ENCODE data around the gene EEF2KMT. TPM values are rescaled to one million over a fixed set of nuclear protein-coding genes. Genes with fewer than 3 reads are reported as not detected.
"Not testable (repeated sequence)": the region's sequence is repeated elsewhere in the genome, so short reads cannot be mapped to it uniquely, and the experiment has no call there.

The EEF2KMT gene
- total RNA-seq, 2 experiments from 2014 or later: 11.5 to 18.5 TPM

GRCh38 chr16:5097061-5097469, 530 bp downstream of the EEF2KMT start:
- H3K4me3 ChIP-seq (ENCODE audit: low read depth, low read length, poor library complexity, severe bottlenecking): peak overlapping the region; percentile 92
- peak; percentile 46 for DNase-seq (ENCODE audit: low spot score)
- peak overlapping the region; percentile 96 for H3K4me2 ChIP-seq (ENCODE audit: low read length)
- H4K20me1 ChIP-seq (ENCODE audit: insufficient read depth, low read length); POLR2A ChIA-PET; CTCF ChIA-PET (ENCODE audit: unreplicated experiment); H3K27ac ChIP-seq (ENCODE audit: low read depth, low read length, poor library complexity, severe bottlenecking); H3K36me3 ChIP-seq (ENCODE audit: insufficient read depth, low read length); H3K9me3 ChIP-seq (ENCODE audit: low read length); H3K4me1 ChIP-seq (ENCODE audit: insufficient read depth, low read length, poor library complexity, severe bottlenecking); H3K9me2 ChIP-seq (ENCODE audit: insufficient read depth, low read length); H3K79me2 ChIP-seq (ENCODE audit: insufficient read depth, low read depth, low read length): not testable (repeated sequence)
- intact Hi-C loops (cut with micrococcal nuclease; ENCODE audit: unreplicated experiment): loop anchor here (2.0 kb wide), 1 partner anchor 26 kb away; the partner anchor contains the start of gene ALG1
- peak overlapping the region; percentile 91 for H2AFZ ChIP-seq (ENCODE audit: low read length)
- TSS peak; percentile 78 for BruUV-seq (replicated peaks)

GRCh38 chr16:5096437-5097060, 1.0 kb downstream of the EEF2KMT start:
- CTCF ChIA-PET (ENCODE audit: unreplicated experiment); DNase-seq (ENCODE audit: low spot score); H3K4me1 ChIP-seq (ENCODE audit: insufficient read depth, low read length, poor library complexity, severe bottlenecking); H4K20me1 ChIP-seq (ENCODE audit: insufficient read depth, low read length); H3K27ac ChIP-seq (ENCODE audit: low read depth, low read length, poor library complexity, severe bottlenecking); H3K9me3 ChIP-seq (ENCODE audit: low read length); H3K9me2 ChIP-seq (ENCODE audit: insufficient read depth, low read length); H2AFZ ChIP-seq (ENCODE audit: low read length); H3K36me3 ChIP-seq (ENCODE audit: insufficient read depth, low read length); H3K79me2 ChIP-seq (ENCODE audit: insufficient read depth, low read depth, low read length); BruUV-seq (replicated peaks); POLR2A ChIA-PET: not testable (repeated sequence)
- Histone ChIP-seq H3K4me2 (ENCODE audit: low read length) (peak overlapping the region; percentile 96), H3K4me3 (ENCODE audit: low read depth, low read length, poor library complexity, severe bottlenecking) (peak overlapping the region; percentile 92)
- intact Hi-C loops (cut with micrococcal nuclease; ENCODE audit: unreplicated experiment): loop anchor here (2.0 kb wide), 1 partner anchor 26 kb away; the partner anchor contains the start of gene ALG1

GRCh38 chr16:5095145-5095830, 2.3 kb downstream of the EEF2KMT start:
- H3K9me3 ChIP-seq (ENCODE audit: low read length); BruUV-seq (replicated peaks); CTCF ChIA-PET (ENCODE audit: unreplicated experiment); H3K4me2 ChIP-seq (ENCODE audit: low read length); intact Hi-C loops (cut with micrococcal nuclease; ENCODE audit: unreplicated experiment); H3K27ac ChIP-seq (ENCODE audit: low read depth, low read length, poor library complexity, severe bottlenecking); H3K36me3 ChIP-seq (ENCODE audit: insufficient read depth, low read length); H3K4me1 ChIP-seq (ENCODE audit: insufficient read depth, low read length, poor library complexity, severe bottlenecking); H2AFZ ChIP-seq (ENCODE audit: low read length); POLR2A ChIA-PET; H3K4me3 ChIP-seq (ENCODE audit: low read depth, low read length, poor library complexity, severe bottlenecking); H3K79me2 ChIP-seq (ENCODE audit: insufficient read depth, low read depth, low read length); H3K9me2 ChIP-seq (ENCODE audit: insufficient read depth, low read length); H4K20me1 ChIP-seq (ENCODE audit: insufficient read depth, low read length); DNase-seq (ENCODE audit: low spot score): not testable (repeated sequence)

- H3K4me2 ChIP-seq (ENCODE audit: low read length); H3K27ac ChIP-seq (ENCODE audit: low read depth, low read length, poor library complexity, severe bottlenecking); H3K4me3 ChIP-seq (ENCODE audit: low read depth, low read length, poor library complexity, severe bottlenecking); H3K79me2 ChIP-seq (ENCODE audit: insufficient read depth, low read depth, low read length); intact Hi-C loops (cut with micrococcal nuclease; ENCODE audit: unreplicated experiment); POLR2A ChIA-PET; H3K36me3 ChIP-seq (ENCODE audit: insufficient read depth, low read length); H3K4me1 ChIP-seq (ENCODE audit: insufficient read depth, low read length, poor library complexity, severe bottlenecking); H4K20me1 ChIP-seq (ENCODE audit: insufficient read depth, low read length); H3K9me3 ChIP-seq (ENCODE audit: low read length); BruUV-seq (replicated peaks); DNase-seq (ENCODE audit: low spot score); H2AFZ ChIP-seq (ENCODE audit: low read length); CTCF ChIA-PET (ENCODE audit: unreplicated experiment); H3K9me2 ChIP-seq (ENCODE audit: insufficient read depth, low read length): not testable (repeated sequence)
These were observed 3.8 kb downstream of the EEF2KMT start for GRCh38 chr16:5093746-5094145.

- BruUV-seq (replicated peaks); H2AFZ ChIP-seq (ENCODE audit: low read length); intact Hi-C loops (cut with micrococcal nuclease; ENCODE audit: unreplicated experiment); H3K79me2 ChIP-seq (ENCODE audit: insufficient read depth, low read depth, low read length); CTCF ChIA-PET (ENCODE audit: unreplicated experiment); H3K27ac ChIP-seq (ENCODE audit: low read depth, low read length, poor library complexity, severe bottlenecking); DNase-seq (ENCODE audit: low spot score); H3K4me2 ChIP-seq (ENCODE audit: low read length); H3K9me3 ChIP-seq (ENCODE audit: low read length); H3K4me1 ChIP-seq (ENCODE audit: insufficient read depth, low read length, poor library complexity, severe bottlenecking); H3K9me2 ChIP-seq (ENCODE audit: insufficient read depth, low read length); H4K20me1 ChIP-seq (ENCODE audit: insufficient read depth, low read length); H3K4me3 ChIP-seq (ENCODE audit: low read depth, low read length, poor library complexity, severe bottlenecking); H3K36me3 ChIP-seq (ENCODE audit: insufficient read depth, low read length): not testable (repeated sequence)
- POLR2A ChIA-PET: interaction anchor here (1.2 kb wide), 1 partner anchor 60 kb away, joined by 3 read pairs; no protein-coding TSS in a partner anchor
These were observed 4.5 kb downstream of the EEF2KMT start for GRCh38 chr16:5093081-5093480.

- BruUV-seq (replicated peaks); H3K36me3 ChIP-seq (ENCODE audit: insufficient read depth, low read length); H4K20me1 ChIP-seq (ENCODE audit: insufficient read depth, low read length); H3K9me3 ChIP-seq (ENCODE audit: low read length); H3K4me3 ChIP-seq (ENCODE audit: low read depth, low read length, poor library complexity, severe bottlenecking); H3K4me2 ChIP-seq (ENCODE audit: low read length); H3K4me1 ChIP-seq (ENCODE audit: insufficient read depth, low read length, poor library complexity, severe bottlenecking); CTCF ChIA-PET (ENCODE audit: unreplicated experiment); H3K79me2 ChIP-seq (ENCODE audit: insufficient read depth, low read depth, low read length); DNase-seq (ENCODE audit: low spot score); POLR2A ChIA-PET; intact Hi-C loops (cut with micrococcal nuclease; ENCODE audit: unreplicated experiment); H2AFZ ChIP-seq (ENCODE audit: low read length); H3K9me2 ChIP-seq (ENCODE audit: insufficient read depth, low read length); H3K27ac ChIP-seq (ENCODE audit: low read depth, low read length, poor library complexity, severe bottlenecking): not testable (repeated sequence)
These were observed 7.0 kb downstream of the EEF2KMT start for GRCh38 chr16:5090592-5090991.
